ENCODE measurements around the gene FYB2. TPM values are rescaled to one million over a fixed set of nuclear protein-coding genes. Genes with fewer than 3 reads are reported as not detected.

The FYB2 gene
- total RNA-seq, 6 experiments from 2014 or later = 11.2 to 27.5 (median 16.1) TPM

DNA sequence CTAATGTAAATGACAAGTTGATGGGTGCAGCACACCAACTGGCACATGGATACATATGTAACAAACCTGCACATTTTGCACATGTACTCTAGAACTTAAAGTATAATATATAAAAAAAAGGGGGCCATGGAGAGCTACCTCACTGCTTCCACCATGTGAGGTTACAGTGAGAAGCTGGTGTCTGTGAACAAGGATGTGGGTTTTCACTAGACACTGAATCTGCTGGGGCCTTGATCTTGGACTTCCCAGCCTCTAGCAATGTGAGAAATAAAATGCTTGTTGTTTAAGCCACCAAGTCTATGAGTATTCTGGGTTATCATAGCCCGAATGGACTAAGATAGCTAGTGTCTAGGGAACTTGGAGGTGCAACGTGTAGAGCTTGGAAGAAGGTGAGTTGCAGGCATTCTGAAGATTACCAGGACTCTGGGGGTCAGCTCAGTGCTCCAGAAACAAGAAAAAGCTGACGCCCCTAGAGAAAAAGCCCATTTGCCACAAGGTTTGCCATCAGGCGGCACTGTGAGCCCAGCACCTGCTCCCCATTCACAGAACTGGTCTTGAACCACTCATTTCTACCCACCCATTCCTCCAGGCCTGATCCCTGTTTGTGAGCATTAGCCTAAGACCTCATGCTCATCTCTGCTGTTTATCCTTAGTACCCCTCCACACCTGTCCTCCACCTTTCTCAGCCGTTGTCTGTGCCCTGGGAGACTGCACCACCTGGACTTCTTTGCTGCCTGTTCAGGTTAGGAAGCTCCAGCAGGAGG lies 15.1 kb upstream of the FYB2 start:
- DNase-seq = no peak
- Histone ChIP-seq H3K27me3 (no peaks in the 10 kb centered on the region), H3K27ac (peak overlapping the region in 1 of 3 donors; percentile 79), H3K4me1 (peaks cover 0 to 22% (median 5%) of the 10 kb centered on the region in 4 donors), H3K4me3 (no peak overlapping the region), H3K9me3 (no peaks in the 10 kb centered on the region), H3K36me3 (no peaks in the 10 kb centered on the region)
- intact Hi-C loops (cut with DNase I) = loop anchor here in 1 of 2 donors (5.0 kb wide), 1 partner anchor 508 kb away; no protein-coding TSS in a partner anchor
- no peak for ATAC-seq
- no peak for TF ChIP-seq POLR2A (IDR thresholded peaks at IDR 0.05)
- TF ChIP-seq, protein P1, sequence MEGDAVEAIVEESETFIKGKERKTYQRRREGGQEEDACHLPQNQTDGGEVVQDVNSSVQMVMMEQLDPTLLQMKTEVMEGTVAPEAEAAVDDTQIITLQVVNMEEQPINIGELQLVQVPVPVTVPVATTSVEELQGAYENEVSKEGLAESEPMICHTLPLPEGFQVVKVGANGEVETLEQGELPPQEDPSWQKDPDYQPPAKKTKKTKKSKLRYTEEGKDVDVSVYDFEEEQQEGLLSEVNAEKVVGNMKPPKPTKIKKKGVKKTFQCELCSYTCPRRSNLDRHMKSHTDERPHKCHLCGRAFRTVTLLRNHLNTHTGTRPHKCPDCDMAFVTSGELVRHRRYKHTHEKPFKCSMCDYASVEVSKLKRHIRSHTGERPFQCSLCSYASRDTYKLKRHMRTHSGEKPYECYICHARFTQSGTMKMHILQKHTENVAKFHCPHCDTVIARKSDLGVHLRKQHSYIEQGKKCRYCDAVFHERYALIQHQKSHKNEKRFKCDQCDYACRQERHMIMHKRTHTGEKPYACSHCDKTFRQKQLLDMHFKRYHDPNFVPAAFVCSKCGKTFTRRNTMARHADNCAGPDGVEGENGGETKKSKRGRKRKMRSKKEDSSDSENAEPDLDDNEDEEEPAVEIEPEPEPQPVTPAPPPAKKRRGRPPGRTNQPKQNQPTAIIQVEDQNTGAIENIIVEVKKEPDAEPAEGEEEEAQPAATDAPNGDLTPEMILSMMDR (IDR thresholded peaks at IDR 0.05) = no peak
- 90% methylated on average over 2 of the region's 5 CpGs for WGBS (ENCODE audit: insufficient coverage, low coverage, low lambda C conversion rate, missing lambda C conversion rate)

DNA sequence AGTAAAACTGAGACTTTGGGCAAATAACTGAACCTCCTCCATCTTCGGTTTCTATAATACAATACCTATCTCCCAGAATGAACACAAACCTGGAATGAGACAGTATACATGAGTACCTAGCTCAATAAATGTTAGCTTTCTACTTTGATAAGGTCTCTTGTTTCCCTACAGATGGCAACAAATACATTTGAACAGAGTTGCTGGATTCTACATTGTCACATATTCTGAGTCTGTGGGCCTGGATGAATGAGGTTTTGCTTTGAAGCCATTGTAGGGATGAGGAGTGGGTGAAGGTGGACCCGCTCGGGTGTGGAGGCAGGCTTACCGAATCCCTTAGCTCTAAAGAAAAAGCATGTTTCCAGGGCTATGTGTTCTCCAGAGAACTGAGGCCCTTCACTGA lies 13.9 kb upstream of the FYB2 start:
- intact Hi-C loops (cut with DNase I) = loop anchor here in 1 of 2 donors (5.0 kb wide), 1 partner anchor 509 kb away; no protein-coding TSS in a partner anchor
- Histone ChIP-seq H3K4me1 (peaks cover 0 to 22% (median 5%) of the 10 kb centered on the region in 4 donors), H3K4me3 (no peak overlapping the region), H3K27me3 (no peaks in the 10 kb centered on the region), H3K36me3 (no peaks in the 10 kb centered on the region), H3K27ac (peak overlapping the region in 2 of 3 donors; percentile 19 to 30), H3K9me3 (no peaks in the 10 kb centered on the region)
- 79% methylated on average over 4 of the region's 4 CpGs for WGBS (ENCODE audit: insufficient coverage, low coverage, low lambda C conversion rate, missing lambda C conversion rate)
- ATAC-seq = peak in 3 of 4 donors; percentile 19 to 41 (median 36)
- no peak for DNase-seq
- TF ChIP-seq, protein P1 (IDR thresholded peaks at IDR 0.05) = peak in 1 of 4 donors; percentile 6
- no peak for TF ChIP-seq POLR2A (IDR thresholded peaks at IDR 0.05)

DNA sequence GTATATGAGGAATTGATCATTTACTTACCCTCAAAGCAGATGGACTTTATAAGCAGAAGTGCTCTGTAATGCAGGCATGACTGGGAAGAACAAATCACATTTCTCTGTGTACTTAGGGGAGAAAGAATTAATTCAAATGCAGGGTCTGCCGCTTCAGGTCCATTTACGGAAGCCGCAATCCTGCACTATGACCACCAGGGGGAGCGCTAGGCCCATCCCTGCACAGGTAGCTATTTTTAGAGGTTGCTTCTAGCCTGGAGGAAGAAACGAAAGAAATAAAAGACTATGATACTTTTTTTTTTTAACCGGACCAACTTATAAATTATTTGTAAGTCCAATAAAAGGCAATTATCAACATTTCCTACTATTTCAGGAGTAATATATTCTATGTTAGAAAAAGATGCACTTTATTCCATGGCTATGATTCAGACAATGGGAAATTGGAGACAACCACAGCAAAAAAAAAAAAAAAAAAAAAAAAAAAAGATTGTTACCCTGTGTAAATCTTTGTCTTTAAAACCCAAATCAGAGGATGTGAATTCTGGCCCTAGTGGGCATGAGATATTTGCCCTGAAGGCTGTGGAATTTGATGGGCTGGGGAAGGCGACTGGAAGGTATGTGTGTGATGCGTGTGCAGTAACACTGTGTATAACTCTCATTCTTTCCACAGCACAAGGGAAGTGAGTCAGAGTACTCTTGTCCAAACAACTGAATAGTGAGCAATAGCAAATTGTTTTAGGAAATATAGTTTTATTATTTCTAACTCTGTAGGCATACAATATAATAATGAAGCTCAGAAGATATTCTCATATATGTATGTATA lies 12.9 kb upstream of the FYB2 start:
- Histone ChIP-seq H3K27ac (peak overlapping the region in 2 of 3 donors; percentile 31 to 56), H3K4me3 (peak overlapping the region in 1 of 3 donors; percentile 17), H3K4me1 (peaks cover 0 to 22% (median 5%) of the 10 kb centered on the region in 4 donors), H3K36me3 (no peaks in the 10 kb centered on the region), H3K27me3 (no peaks in the 10 kb centered on the region), H3K9me3 (no peaks in the 10 kb centered on the region)
- 9% methylated on average over 8 of the region's 8 CpGs for WGBS (ENCODE audit: insufficient coverage, low coverage, low lambda C conversion rate, missing lambda C conversion rate)
- ATAC-seq (peak; percentile 79 to 84 (median 81)), DNase-seq (peak; percentile 57 to 74 (median 72))
- intact Hi-C loops (cut with DNase I) = loop anchor here in 1 of 2 donors (5.0 kb wide), 1 partner anchor 510 kb away; no protein-coding TSS in a partner anchor
- peak; percentile 47 for TF ChIP-seq POLR2A (IDR thresholded peaks at IDR 0.05)
- TF ChIP-seq, protein P1 (IDR thresholded peaks at IDR 0.05) = peak; percentile 94 to 98 (median 98)

DNA sequence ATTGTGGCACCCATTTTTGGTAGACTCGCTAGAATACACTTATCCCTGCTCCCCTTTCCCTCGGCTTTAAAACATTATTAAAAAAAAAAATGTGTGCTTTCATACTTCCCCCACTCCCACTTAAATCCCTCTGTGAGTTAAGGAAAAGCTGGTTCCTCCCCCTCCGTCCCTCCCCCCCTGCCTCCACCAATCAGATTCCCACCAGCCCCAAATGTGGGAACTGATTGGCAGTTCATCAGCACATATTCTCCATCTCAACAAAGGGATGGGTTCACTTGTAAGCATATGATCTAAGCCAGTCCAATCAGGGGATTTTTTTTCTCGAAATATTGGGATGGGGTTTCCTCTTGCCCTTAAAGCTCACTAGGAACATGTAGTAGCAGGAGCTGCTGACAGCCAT lies 10.8 kb upstream of the FYB2 start:
- Histone ChIP-seq H3K27ac (no peak overlapping the region), H3K9me3 (no peaks in the 10 kb centered on the region), H3K4me3 (no peak overlapping the region), H3K4me1 (peaks cover 0 to 5% (median 0%) of the 10 kb centered on the region in 4 donors), H3K36me3 (no peaks in the 10 kb centered on the region), H3K27me3 (no peaks in the 10 kb centered on the region)
- DNase-seq (no peak), ATAC-seq (no peak)
- intact Hi-C loops (cut with DNase I) = loop anchor here in 1 of 2 donors (5.0 kb wide), 1 partner anchor 512 kb away; no protein-coding TSS in a partner anchor
- TF ChIP-seq POLR2A (IDR thresholded peaks at IDR 0.05) = no peak
- TF ChIP-seq, protein P1 (IDR thresholded peaks at IDR 0.05) = no peak
- 81% methylated on average over 4 of the region's 4 CpGs for WGBS (ENCODE audit: insufficient coverage, low coverage, low lambda C conversion rate, missing lambda C conversion rate)
